Fibroblast of gingiva (primary cell): ENCODE measurements around the gene ENG.
A peak's percentile ranks its signal among the peaks of the same experiment; 100 is the strongest.
"Not testable (repeated sequence)": the region's sequence is repeated elsewhere in the genome, so short reads cannot be mapped to it uniquely, and the experiment has no call there.

Experiments used
- DNase-seq: peaks from one replicate; pipeline ENCODE4 v3.0.0-alpha.2; 2011; ENCODE audit warnings: low read depth

ENG gene

DNA sequence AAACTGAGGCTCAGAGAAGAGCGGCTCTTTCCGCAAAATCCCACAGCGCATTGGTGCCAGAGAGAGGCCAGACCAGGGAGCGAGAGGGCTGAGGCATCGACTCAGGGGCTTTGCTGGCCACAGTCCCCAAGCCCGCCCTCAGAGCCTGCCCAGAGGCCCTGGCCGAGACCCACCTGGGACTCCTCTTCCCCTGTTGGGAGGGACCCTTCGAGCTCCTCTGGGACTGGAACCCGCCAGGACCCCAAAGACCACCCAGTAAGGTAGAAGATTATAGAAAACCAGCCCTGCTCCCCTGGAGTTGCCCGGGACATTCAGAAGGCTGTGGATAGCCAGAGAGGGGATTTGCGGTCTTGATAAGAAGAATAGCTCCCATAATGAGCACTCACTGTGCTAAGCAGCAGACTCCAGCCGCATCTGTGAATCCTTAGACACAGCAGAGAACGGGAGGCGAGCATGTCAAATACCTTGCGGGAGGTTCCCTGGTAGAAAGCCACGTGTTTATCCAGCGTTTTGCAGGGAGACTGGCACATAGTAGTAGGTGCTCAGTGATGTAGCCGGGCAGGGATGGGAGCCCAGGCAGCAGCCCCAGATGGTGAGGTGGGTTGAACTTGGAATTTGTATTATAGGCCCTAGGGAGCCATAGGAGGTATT is 23.7 kb upstream of the ENG start:
- DNase-seq: no peak

DNA sequence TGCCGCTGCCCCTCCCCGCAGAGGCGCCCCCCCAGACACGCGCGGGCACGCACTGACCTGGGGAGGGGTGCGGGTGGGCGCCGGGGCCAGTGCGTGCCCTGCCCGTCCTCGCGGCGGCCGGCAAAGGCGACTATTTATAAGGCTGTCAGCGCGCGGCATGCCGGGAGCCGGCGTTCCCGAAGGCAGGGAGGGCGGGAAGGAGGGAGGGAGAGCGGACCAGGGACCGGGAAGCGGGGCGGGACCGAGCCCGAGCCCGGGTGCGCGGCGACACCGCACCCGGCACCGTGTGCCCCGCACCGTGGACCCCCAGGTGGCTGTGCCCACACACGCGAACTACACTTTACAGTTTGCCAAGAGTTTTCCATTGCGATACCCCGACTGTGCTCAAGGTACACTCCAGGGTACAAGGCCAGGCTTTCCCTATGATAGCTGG is 23.1 kb upstream of the ENG start, which contains the start of gene AK1:
AK1 (minus strand) TSS at position 110 of the 433 bp plus-strand sequence. CDS start 3,058 bp downstream, outside the sequence.
- DNase-seq: peak; percentile 67

DNA sequence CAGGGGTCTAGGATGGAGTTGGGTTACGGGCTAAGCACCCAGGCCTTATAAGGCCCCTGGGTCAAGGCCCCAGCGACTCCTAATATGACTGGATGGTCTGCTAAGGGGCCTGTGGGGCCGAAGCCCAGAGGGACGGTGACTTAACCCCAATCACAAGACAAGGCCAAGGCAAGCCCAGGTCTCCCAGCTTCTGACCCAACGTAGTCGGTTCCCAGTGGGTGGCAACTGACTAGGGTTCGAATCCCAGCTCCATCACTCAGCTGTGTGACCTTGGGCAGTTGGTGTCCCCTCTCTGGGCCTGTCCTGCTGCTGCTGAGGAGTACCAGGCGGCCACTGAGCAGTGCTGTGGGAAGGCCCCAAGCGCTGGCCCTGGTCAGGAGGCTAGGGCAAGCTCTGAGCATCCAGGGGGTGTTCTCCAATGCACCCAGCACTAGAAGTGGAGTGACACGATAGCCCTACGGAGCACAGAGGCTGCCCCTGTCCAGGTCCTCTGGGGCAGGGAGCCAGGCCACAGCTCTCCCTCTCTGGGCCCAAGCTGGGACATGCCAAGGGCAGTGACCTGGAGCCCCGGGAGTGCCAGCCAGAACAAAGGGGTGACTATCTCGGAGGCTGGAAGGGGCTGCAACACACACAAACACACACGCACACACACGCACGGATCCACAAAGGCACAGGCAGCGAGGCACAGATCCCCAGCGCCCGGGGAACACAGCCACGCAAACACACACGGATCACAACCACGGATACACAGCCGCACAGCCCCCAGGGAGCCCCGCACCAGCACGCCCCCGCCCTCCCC is 22.5 kb upstream of the ENG start:
- no peak for DNase-seq

DNA sequence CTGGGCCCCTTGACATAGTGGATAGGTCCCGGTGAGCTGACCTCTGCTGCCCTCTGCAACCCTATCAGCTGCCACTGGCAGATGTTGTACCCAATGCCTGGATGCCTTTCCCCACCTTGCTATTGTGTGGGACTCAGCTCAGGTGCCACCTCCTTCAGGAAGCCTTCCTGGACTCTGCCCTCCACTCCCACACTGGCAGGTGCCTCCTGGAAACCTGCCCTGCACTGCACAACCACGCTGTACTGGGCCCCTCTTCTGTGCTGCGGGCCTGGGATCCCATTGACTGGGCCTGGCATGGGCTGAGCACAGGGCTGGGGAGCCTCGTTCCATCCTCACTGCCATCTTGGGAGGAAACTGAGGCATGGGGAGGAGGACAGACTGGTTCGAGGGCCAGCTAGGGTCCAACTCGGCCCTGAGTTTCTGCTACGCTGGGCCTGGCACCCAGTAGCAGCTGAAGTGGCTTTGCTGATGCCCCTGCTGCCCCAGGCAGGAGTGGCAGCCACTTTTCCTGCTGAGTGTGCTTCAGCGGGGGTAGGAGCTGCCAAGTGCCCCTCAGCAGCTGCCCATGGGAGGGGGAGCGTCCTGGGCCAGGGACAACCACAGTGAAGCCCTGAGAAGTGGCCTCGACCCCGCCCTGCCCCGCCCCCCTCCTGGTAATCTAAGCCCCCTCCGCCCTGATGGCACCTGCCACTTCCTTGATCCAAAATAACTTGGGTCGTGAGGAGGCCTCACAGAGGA is 21.7 kb upstream of the ENG start:
- DNase-seq: no peak

DNA sequence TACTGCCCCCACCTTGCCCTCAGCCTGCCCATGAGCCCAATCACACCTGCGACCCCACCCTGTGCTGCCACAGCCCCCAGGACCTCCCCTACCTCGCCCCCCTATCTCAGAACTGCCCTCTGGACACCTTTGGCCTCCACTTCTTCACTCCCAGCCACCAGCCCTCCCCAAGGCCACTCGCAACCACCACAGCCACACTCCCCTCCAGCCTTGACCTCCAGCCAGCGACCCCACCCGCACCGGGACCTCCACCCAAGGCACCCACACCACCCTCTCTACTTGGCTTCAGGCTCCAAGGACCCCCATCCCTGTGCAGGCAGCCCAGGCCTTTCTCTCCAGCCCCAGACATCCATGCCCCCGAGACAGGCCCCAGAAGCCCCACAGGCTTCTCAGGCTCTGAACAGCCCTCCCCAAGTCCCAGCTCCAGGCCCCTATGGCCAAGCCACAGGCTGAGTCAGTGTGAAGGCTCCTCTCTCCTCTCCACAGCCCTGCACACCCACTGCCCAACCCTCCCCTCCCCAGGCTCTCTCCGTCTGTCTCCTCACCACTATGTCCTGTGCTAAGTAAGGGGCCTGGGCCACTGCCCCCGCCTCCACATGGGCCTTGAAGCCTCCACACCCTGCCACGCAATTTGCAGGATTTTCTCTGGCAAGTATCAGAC is 21.0 kb upstream of the ENG start:
- no peak for DNase-seq

DNA sequence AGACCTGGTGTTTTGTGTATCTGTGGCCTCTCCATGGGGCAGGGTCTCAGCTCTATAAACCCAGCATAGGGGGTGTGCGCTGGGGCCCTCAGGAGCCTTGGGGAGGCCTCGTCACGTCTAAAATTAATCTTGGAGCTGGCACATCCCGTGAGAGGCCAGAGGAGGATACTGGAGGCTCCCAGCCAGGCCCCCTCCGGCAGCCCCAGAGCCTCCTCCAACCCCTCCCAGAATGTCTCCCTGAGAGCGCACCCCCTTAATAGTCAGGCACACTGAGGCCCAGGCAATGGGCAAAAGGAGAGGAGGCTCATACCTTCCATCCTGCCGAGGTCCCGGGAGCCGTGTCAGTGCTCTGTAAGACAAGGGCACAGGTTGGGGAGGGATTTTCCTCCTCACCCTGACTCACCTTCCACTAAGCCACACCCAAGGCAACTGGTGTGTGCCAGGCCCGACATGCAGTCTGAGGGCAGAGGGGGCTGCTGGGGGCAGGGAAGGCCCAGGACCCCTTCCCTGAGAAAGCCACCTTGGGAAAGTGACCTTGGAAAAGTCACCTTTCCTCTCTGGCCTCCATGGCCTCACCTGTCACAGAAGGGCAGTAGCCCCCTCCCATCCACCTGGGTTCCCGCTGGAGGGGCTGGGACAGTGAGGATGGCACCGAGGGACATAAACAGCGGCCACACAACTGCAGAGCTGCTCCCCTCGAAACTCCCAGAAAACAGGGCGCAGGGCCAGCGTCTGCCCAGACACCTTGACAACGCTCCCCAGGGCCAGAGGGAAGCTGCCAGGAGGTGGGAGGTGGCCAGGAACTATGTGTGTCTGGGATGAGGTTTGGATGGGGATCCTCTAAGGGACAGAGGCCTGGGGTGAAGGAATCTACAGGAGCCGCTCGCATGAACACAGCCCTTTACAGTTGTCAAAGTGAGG is 20.1 kb upstream of the ENG start:
- no peak for DNase-seq

DNA sequence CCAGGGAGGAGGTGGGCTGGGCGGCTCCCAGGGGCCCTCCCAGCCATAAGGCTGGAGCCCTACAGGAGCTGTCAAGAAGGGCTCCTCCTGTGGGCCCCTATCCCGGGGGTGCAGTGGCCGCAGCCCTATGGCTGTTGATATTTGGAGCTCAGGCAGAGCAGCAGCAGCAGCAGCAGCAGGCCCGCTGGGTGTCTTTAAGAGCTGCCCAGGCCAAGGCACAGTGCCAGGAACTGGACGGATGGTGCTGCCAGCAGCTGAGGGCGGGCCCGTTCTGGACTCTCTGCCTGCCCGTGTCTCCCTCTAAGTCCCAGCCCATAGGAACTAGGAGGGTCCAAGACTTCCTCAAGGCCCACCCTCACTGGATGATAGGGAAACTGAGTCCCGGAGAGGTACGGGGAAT is 19.4 kb upstream of the ENG start:
- peak; percentile 84 for DNase-seq

DNA sequence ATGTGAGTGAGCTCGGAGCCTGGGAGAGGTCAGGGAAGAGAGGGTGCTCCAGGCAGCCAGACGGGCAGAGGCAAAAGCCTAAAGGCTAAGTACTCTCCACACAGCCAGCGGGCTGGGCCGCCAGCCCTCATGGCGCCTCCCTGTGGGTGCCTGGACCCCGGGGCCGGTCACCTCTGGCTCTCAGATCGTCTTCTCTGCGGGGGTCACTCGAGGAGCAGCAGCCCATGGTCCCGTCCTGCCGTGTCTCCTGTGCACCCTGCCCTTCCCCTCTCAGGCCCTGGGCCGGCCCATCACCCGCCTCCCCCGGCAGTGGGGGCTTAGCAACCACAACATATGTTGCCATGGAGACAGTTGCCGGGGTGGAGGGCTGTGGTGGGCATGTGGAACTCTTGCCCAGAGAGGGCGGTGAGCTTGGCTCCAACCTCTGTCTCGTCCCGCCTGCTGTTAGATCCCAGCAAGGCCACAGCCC is 18.8 kb upstream of the ENG start:
- DNase-seq: no peak

DNA sequence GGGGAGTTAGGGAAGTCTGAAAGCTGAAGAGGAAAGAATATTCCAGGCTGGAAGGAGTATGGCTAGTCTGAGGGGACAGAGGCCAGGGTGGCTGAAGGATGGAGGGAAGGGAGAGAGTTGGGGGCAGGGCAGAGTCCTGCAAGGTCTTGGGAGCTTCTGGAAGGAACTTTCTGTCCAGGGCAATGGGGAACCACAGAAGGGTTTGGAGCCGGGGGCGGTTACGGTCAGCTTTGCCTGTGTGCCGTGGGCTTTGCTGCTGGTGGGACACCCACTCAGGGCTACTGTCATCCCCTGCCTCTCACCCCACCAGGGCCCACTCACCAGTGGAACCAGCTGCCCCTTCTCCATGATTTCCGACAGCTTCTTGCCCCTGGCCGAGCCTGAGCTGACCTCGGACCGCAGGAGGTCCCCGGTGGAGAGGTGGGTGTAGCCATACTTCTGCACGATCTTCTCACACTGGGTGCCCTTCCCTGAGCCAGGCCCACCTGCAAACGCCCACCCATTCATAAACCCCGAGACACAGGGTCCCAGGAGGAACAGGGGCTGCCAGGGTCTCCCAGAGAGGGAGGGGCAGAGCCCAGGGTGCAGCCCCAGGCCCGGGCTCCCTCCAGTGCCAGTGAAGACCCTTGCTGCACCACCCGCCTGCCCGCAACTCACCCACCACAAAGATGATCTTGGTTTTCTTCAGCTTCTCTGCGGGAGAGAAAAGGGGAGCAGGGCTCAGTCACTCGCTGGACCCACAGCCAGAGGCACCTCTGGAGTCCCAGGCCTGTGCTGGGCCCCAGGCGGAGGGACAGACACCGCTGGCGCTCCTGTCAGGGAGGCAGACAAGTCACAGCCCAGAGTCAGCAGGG is 18.1 kb upstream of the ENG start:
- no peak for DNase-seq

DNA sequence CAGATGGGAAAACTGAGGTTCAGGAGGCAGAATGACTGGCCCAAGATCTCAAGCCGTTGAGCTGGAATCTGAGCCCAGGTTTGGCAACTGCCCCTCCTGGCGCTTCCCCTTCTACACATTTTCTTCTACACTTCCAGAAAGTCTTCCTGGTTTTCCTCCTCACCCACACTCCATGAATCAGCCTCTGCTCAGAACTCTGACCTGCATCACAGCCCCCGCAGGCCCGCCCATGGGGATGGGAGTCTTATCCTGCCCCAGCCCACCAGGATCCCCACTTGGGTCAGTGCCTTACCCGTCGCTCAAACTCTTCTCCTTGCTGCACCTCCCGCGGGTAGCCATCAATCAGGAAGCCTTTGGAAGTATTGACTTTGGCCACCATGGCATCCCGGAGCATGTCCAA is 17.1 kb upstream of the ENG start:
- no peak for DNase-seq

DNA sequence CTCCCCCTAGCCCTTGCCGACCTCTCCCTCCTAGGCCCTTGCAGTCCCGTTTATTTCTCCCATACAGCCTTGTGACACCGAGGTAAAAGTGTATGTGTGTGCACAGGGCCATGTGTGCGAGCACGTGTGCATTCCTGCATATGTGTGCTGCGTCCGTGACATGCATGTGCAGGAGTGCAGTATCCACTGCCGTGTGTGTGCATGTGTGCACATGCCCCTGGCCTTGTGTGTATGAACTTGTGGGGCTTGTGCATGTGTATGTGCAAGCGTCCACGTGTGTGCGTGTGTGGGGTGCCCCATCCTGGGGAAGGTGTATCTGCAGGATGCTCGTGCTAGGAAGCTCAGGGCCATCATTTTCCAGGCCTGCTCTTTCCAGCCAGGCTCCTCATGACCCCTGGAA is 16.4 kb upstream of the ENG start:
- no peak for DNase-seq

DNA sequence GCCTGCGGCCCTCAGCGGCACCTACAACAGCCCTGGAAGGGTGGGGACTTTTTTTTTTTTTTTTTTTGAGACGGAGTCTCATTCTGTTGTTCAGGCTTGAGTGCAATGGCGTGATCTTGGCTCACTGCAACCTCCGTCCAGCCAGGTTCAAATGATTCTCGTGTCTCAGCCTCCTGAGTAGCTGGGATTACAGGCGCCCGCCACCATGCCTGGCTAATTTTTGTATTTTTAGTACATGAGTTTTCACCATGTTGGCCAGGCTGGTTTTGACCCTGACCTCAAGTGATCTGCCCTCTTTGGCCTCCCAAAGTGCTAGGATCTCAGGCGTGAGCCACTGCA is 15.7 kb upstream of the ENG start:
- not testable (repeated sequence) for DNase-seq

DNA sequence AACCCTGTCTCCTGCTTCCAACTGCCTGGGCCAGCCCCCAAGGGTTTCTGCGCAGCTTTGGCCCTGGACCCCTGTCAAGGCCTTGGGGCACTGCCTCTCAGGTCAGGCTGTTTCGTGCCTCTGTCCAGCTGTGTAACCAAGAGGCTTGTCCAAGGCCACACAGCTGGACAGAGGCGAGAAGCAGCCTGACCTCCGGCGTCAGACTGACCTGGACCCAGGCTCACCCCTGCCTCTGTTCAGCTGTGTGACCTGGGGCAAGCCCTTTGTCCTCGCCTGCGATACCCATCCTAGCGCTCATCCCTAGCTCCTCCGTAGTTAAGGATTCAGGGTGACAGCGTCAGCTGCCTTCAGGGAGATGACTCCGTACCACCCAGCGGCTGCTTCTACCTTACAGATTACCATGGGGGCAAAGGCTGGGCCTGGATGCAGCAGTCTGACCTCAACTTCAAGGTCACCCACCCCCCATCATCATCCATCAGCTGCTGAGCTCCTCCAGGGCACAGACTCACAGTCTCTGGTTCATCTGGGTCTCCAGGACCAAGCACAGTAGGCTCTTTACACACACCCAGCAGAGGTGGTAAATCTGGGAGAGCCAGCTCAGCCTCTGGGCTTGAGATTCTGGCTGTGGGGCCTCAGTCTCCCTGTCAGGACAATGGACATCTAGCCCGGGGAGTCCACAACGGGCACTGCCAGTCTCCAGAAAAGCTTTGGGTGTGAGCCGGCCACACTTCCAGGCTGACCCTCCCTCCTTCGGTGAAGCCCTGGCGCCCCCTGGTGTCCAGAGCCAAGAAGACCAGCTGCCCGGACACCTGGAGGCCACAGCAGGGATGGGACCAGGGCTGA is 15.1 kb upstream of the ENG start:
- DNase-seq: peak; percentile 67

DNA sequence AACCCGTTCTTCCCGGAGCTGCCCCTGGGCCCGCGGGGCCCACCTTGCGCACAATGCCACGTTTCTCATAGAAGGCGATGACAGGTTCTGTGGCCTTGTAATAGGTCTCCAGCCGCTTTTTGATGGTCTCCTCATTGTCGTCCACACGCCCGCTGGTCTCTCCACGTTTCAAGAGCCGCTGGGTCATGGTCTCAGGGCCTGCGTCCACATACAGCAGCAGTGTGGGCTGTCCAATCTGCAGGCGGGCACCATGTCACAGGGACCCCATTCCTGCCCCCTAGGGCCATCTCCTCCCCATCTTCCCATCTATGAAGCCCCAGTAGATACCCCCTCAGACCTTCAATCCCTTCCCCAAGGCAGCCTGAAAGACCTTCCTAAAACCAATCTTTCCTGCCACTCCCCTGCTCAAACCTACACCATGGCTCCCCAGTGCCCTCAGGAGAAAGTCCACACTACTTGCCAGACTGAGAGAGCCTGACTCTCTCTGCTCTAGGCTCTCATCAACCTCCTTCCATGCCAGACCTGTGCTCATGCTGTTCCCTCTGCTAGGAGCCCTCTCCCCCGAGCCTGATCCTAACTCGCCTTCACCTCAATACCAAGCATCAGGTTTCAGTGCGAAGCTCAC is 13.9 kb upstream of the ENG start:
- no peak for DNase-seq

DNA sequence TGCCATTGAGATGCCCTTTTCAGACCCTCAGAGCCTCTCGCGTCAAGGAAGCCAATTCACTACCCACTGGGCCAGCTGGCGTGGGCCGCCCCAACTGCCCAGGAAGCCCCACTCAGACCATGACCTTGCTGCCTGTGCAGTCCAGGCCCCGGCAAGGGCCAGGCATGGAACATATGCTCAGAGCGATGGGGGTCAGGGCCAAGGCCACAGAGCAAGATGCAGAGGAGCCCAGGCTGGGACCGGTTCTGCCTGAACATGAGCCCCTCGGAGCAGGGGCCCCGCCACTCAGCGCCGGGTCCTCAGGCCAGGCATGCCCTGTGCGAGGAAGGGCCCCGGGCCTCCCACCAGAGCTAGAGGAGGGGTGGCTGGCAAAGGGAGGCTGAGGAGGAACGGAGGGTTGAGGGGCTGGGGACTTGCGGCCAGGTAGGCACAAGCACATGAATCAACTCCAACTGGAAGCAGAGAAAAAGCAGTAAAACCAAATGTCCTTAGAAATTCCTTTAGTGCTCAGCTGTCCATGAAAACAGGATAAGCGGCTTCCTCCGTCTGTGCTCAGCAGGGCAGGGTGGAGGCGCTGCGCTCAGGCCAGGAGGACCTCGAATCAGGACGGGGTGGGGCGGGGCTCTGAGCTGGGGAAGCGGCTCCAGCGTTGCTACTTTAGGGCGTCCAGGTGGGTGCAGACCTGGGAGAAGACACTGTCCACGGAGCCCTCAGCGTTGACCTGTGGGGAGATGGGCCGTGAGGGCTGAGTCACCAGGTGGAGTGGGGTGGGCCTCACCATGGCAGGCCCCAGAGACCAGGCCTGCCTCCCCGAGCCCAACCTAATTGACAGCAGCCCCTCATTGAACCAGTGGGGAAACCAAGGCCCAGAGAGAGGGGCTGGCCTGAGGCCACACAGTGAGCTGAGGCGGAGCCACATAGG is 13.2 kb upstream of the ENG start:
- DNase-seq: no peak

DNA sequence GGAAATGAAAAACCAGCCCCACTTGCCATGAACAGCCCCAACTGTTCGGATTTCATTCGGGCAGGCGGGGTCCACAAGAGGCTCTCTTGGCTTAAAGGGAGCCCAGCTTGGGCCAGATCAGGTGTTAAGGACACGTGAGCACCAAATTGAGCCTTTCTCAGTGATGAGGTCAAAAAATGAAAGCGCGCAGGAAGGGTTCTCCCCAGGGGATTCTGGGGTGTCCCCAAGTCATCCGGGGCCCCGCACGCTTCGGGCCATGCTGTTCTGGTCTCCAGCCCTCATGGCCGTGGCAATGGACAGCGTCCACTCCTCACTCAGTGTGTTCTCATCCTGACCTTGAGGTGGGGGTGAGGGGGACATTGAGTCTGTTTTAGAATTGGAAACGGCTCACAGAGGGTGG is 12.1 kb upstream of the ENG start:
- DNase-seq: no peak

DNA sequence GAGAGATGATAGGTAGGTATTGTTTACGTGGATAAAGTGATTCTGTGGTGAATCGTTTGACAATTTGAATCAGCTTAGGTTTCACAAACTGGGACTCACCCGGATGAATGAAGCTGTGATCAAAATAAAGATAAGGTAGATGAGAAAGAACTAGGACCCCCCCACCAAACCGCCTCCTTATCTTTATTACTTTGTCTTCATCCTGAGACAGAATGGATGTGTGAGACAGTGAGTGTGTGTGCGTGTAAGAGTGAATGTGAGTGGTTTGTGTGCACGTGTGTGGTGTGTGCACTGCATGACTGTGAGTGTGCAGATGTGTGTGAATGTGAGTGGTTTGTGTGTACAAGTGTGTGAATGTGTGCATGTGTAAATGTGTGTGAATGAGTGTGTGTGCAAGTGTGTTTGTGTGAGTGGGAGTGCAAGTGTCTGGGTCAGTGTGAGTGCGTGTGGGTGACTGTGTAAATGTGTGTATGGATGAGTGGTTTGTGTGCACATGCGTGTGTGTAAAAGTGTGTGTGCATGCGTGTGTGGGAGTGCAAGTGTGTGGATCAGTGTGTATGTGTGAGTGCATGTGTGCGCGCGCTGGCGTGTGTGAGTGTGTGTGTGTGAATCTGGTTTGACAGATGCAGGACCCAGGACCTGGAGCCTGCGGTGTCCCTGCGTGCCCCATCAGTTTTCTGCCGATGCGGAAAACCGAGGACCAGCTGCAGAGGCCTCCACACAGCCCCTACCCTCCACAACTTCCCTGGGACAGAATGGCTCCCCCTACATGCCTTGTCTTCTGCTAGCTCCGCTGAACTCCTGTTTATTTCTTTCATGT is 11.4 kb upstream of the ENG start:
- DNase-seq: no peak
